ENCODE measurements around the gene INTS4.
A peak's percentile ranks its signal among the peaks of the same experiment; 100 is the strongest.
"Not testable (repeated sequence)": the region's sequence is repeated elsewhere in the genome, so short reads cannot be mapped to it uniquely, and the experiment has no call there.

The INTS4 gene

GRCh38 chr11:77994434-77995362 lies at the start of gene INTS4:
Gene INTS4 (minus strand): TSS chr11:77994668. CDS start chr11:77994643, 25 bp downstream.
- Histone ChIP-seq H3K4me2 (ENCODE audit: low read length) (peak within 1 kb of the TSS; percentile 93), H3K4me3 (ENCODE audit: low read length) (peak within 1 kb of the TSS; percentile 88), H3K27me3 (ENCODE audit: control insufficient read depth, low read length) (no peaks in the 10 kb centered on the region), H3K36me3 (ENCODE audit: control insufficient read depth, low read length) (peaks cover 16% of the 10 kb centered on the region), H3K4me1 (ENCODE audit: control insufficient read depth, low read length) (peaks cover 18% of the 10 kb centered on the region), H3F3A (ENCODE audit: control insufficient read depth, insufficient read depth) (no peaks in the 10 kb centered on the region), H3K9me3 (ENCODE audit: control insufficient read depth, insufficient read depth, low read length) (no peaks in the 10 kb centered on the region), H4K20me1 (ENCODE audit: control insufficient read depth, insufficient read depth, low read depth, low read length) (no peaks in the 10 kb centered on the region), H3K9me2 (replicated peaks; ENCODE audit: control insufficient read depth, low read length) (no peaks in the 10 kb centered on the region), H3K79me2 (ENCODE audit: control insufficient read depth, low read length) (peaks cover 29% of the 10 kb centered on the region), H3K27ac (ENCODE audit: low read depth, low read length) (peak within 1 kb of the TSS; percentile 62)
- no peak for TF ChIP-seq CTCF (IDR thresholded peaks at IDR 0.05; ENCODE audit: low read depth, low read length, poor library complexity, severe bottlenecking)
- TF ChIP-seq EZH2phosphoT487 (IDR thresholded peaks at IDR 0.05; ENCODE audit: borderline replicate concordance, low read length): no peak

- Histone ChIP-seq H3F3A (ENCODE audit: control insufficient read depth, insufficient read depth) (no peaks in the 10 kb centered on the region), H3K4me3 (ENCODE audit: low read length) (no peak overlapping the region), H3K4me1 (ENCODE audit: control insufficient read depth, low read length) (peaks cover 14% of the 10 kb centered on the region), H3K9me3 (ENCODE audit: control insufficient read depth, insufficient read depth, low read length) (no peaks in the 10 kb centered on the region), H3K4me2 (ENCODE audit: low read length) (no peak overlapping the region), H3K27ac (ENCODE audit: low read depth, low read length) (no peak overlapping the region), H3K36me3 (ENCODE audit: control insufficient read depth, low read length) (no peaks in the 10 kb centered on the region), H3K79me2 (ENCODE audit: control insufficient read depth, low read length) (no peaks in the 10 kb centered on the region), H4K20me1 (ENCODE audit: control insufficient read depth, insufficient read depth, low read depth, low read length) (no peaks in the 10 kb centered on the region), H3K27me3 (ENCODE audit: control insufficient read depth, low read length) (no peaks in the 10 kb centered on the region), H3K9me2 (replicated peaks; ENCODE audit: control insufficient read depth, low read length) (no peaks in the 10 kb centered on the region)
- no peak for TF ChIP-seq EZH2phosphoT487 (IDR thresholded peaks at IDR 0.05; ENCODE audit: borderline replicate concordance, low read length)
- TF ChIP-seq CTCF (IDR thresholded peaks at IDR 0.05; ENCODE audit: low read depth, low read length, poor library complexity, severe bottlenecking): no peak
Measured at GRCh38 chr11:78041843-78042440, 47.5 kb upstream of the INTS4 start.

- peaks cover 14% of the 10 kb centered on the region for H3K4me1 ChIP-seq (ENCODE audit: control insufficient read depth, low read length)
- H4K20me1 ChIP-seq (ENCODE audit: control insufficient read depth, insufficient read depth, low read depth, low read length); H3K27ac ChIP-seq (ENCODE audit: low read depth, low read length); H3K9me3 ChIP-seq (ENCODE audit: control insufficient read depth, insufficient read depth, low read length); H3K4me3 ChIP-seq (ENCODE audit: low read length); H3K79me2 ChIP-seq (ENCODE audit: control insufficient read depth, low read length); H3K27me3 ChIP-seq (ENCODE audit: control insufficient read depth, low read length); H3F3A ChIP-seq (ENCODE audit: control insufficient read depth, insufficient read depth); H3K9me2 ChIP-seq (replicated peaks; ENCODE audit: control insufficient read depth, low read length); H3K4me2 ChIP-seq (ENCODE audit: low read length); H3K36me3 ChIP-seq (ENCODE audit: control insufficient read depth, low read length): not testable (repeated sequence)
Measured at GRCh38 chr11:78041380-78041719, 46.9 kb upstream of the INTS4 start.
